ENCODE measurements around the gene IPO11.
"Not testable (repeated sequence)": the region's sequence is repeated elsewhere in the genome, so short reads cannot be mapped to it uniquely, and the experiment has no call there.

Gene IPO11

DNA sequence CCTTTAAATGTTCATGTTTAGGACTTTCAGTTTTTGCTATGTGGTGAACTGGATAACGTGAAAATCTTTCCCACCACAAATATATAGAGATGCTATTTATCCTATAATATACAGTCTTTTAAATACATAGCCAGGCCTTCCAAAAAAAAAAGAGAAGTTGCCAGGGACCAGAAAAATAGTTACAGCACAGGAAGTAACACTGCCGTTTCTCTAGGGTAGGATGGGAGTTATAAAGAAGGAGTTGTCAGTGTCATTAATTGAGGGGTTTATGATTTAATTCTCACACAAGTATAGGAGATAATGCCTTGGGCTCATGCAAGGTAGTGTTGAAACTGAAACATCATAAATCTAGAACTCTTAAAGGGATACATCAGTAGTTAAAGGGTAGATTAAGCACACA is 250.0 kb downstream of the IPO11 start:
- DNase-seq (ENCODE audit: extremely low spot score, insufficient read length, low read depth): no peak

DNA sequence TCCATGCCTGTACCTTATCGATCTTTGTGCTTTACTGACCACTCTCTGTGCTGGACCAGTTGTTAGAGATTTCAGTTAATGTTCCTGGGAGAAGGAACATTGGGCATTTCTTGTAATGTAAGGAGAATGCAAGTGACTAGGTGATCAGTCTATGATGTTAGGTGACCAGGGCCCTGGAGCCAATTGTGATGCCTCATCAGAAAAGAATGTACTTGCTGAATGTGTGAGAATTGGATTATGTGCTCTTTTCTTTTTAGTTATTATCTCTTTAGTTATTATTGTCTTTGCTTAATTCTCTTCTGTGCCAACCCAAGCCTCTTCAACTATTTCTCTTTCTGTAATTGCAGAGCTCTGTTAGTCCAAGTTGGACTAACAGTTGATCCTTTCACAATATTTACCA is 258.9 kb downstream of the IPO11 start:
- FAIRE-seq (no peak), DNase-seq (ENCODE audit: extremely low spot score, insufficient read length, low read depth) (no peak)

More for the DNA sequence above, 250.0 kb downstream of the IPO11 start:
- no peak for FAIRE-seq

GRCh38 chr5:62676596-62676995 is 264.0 kb downstream of the IPO11 start:
- FAIRE-seq: not testable (repeated sequence)

More at GRCh38 chr5:62676596-62676995, 264.0 kb downstream of the IPO11 start:
- DNase-seq (ENCODE audit: extremely low spot score, insufficient read length, low read depth): not testable (repeated sequence)
